SU-DHL-6 (cell line): ENCODE measurements around the gene NT5C2.
"Not testable (repeated sequence)": the region's sequence is repeated elsewhere in the genome, so short reads cannot be mapped to it uniquely, and the experiment has no call there.

Source experiments
- H2AFZ ChIP-seq: fragments of 200-600 bp; sonication (generic); 2 replicates; pipeline ENCODE4 v1.6.1; 2014; ENCODE audit warnings: low read depth, mild to moderate bottlenecking, moderate library complexity, mixed read lengths, antibody characterized with exemption, low read length; ENCODE audit not compliant: severe bottlenecking
- H3F3A ChIP-seq: fragments of 200-600 bp; shearing (Covaris generic); 2 replicates; pipeline ENCODE4 v1.6.0; 2016; ENCODE audit warnings: antibody characterized with exemption, mild to moderate bottlenecking; ENCODE audit not compliant: insufficient read depth
- H3K27ac ChIP-seq: fragments of 200-600 bp; sonication (generic); 2 replicates; pipeline ENCODE4 v1.5.1; 2016; ENCODE audit warnings: low read depth, mild to moderate bottlenecking, low read length, moderate library complexity, mixed read lengths
- H3K27me3 ChIP-seq: fragments of 200-600 bp; sonication (generic), shearing (Covaris generic); 2 replicates; pipeline ENCODE4 v1.6.0; 2014; ENCODE audit warnings: mild to moderate bottlenecking, low read length
- H3K36me3 ChIP-seq: fragments of 200-600 bp; sonication (generic); 2 replicates; pipeline ENCODE4 v1.6.1; 2014; ENCODE audit warnings: mild to moderate bottlenecking, low read length, mixed read lengths
- H3K4me2 ChIP-seq: fragments of 300-600, 200-600 bp; shearing (Covaris generic), sonication (generic); 2 replicates; pipeline ENCODE4 v1.6.0; 2014; ENCODE audit warnings: low read length, low read depth, mild to moderate bottlenecking; ENCODE audit not compliant: poor library complexity, severe bottlenecking
- H3K4me3 ChIP-seq: fragments of 200-600 bp; sonication (generic); 2 replicates; pipeline ENCODE4 v1.5.1; 2014; ENCODE audit warnings: antibody characterized with exemption, low read length, mild to moderate bottlenecking, mixed read lengths; ENCODE audit not compliant: insufficient read depth, poor library complexity, severe bottlenecking
- H3K79me2 ChIP-seq: fragments of 200-600 bp; sonication (generic); 2 replicates; pipeline ENCODE4 v1.6.1; 2014; ENCODE audit warnings: mild to moderate bottlenecking, low read length, moderate library complexity; ENCODE audit not compliant: insufficient read depth
- H3K9ac ChIP-seq: fragments of 200-600 bp; sonication (generic); 2 replicates; pipeline ENCODE4 v1.7.0; 2014; ENCODE audit warnings: mild to moderate bottlenecking, low read length
- H3K9me2 ChIP-seq: fragments of 200-600 bp; sonication (generic); replicated peaks from 2 replicates; pipeline ENCODE4 v1.6.1; 2014; ENCODE audit warnings: low read length; ENCODE audit not compliant: insufficient read depth
- H3K9me3 ChIP-seq: fragments of 200-600 bp; sonication (generic); 2 replicates; pipeline ENCODE4 v1.6.1; 2014; ENCODE audit warnings: low read length, mixed read lengths; ENCODE audit not compliant: insufficient read depth
- H4K20me1 ChIP-seq: fragments of 200-600 bp; sonication (generic); 2 replicates; pipeline ENCODE4 v1.6.1; 2014; ENCODE audit warnings: low read depth, mild to moderate bottlenecking, antibody characterized with exemption, low read length, moderate library complexity, mixed read lengths
- CTCF ChIP-seq: fragments of 200-600 bp; sonication (generic); IDR thresholded peaks from one replicate; pipeline ENCODE4 v1.5.1; 2017; ENCODE audit warnings: antibody characterized with exemption, mild to moderate bottlenecking, low read length, moderate library complexity; ENCODE audit not compliant: insufficient read depth, poor library complexity, severe bottlenecking
- EZH2phosphoT487 ChIP-seq: fragments of 200-600 bp; sonication (generic), shearing (Covaris generic); conservative IDR thresholded peaks from 2 replicates; pipeline ENCODE4 v1.6.1; 2018; ENCODE audit warnings: mild to moderate bottlenecking, antibody characterized with exemption, low read length, moderate library complexity, mixed read lengths

NT5C2 gene

GRCh38 chr10:103067484-103067883, 125.6 kb downstream of the NT5C2 start:
- Histone ChIP-seq H4K20me1 (no peaks in the 10 kb centered on the region), H3K9me3 (no peaks in the 10 kb centered on the region), H3K9ac (no peak overlapping the region), H3K4me2 (no peak overlapping the region), H3F3A (no peaks in the 10 kb centered on the region), H3K27me3 (no peaks in the 10 kb centered on the region), H3K9me2 (no peaks in the 10 kb centered on the region), H3K27ac (no peak overlapping the region), H3K4me3 (no peak overlapping the region), H3K79me2 (no peaks in the 10 kb centered on the region), H2AFZ (no peak overlapping the region), H3K36me3 (no peaks in the 10 kb centered on the region)
- TF ChIP-seq EZH2phosphoT487 (no peak), CTCF (no peak)

GRCh38 chr10:103067099-103067477, 126.0 kb downstream of the NT5C2 start:
- not testable (repeated sequence) for H3K4me2 ChIP-seq, H3K27ac ChIP-seq, H3F3A ChIP-seq, H3K9me2 ChIP-seq, H3K9me3 ChIP-seq, H3K4me3 ChIP-seq, H3K27me3 ChIP-seq, H4K20me1 ChIP-seq, H2AFZ ChIP-seq, H3K79me2 ChIP-seq, H3K9ac ChIP-seq, H3K36me3 ChIP-seq

- H3K9ac ChIP-seq, result no peak overlapping the region
- no peak overlapping the region for H3K27ac ChIP-seq
- H3K9me2 ChIP-seq, result no peaks in the 10 kb centered on the region
- H3K36me3 ChIP-seq, result no peaks in the 10 kb centered on the region
- no peak overlapping the region for H3K4me3 ChIP-seq
- no peaks in the 10 kb centered on the region for H3K9me3 ChIP-seq
- TF ChIP-seq EZH2phosphoT487 (no peak), CTCF (no peak)
- no peak overlapping the region for H2AFZ ChIP-seq
- no peaks in the 10 kb centered on the region for H3K27me3 ChIP-seq
- H4K20me1 ChIP-seq, result no peaks in the 10 kb centered on the region; the same call in 1 of the 2 replicates
- H3K79me2 ChIP-seq, result no peaks in the 10 kb centered on the region
- H3F3A ChIP-seq, result no peaks in the 10 kb centered on the region
- H3K4me2 ChIP-seq, result no peak overlapping the region
Observed at GRCh38 chr10:103066141-103067098, 126.7 kb downstream of the NT5C2 start.

- no peak overlapping the region for H3K9ac ChIP-seq
- H3K27ac ChIP-seq, result no peak overlapping the region
- no peaks in the 10 kb centered on the region for H3K36me3 ChIP-seq
- H3K4me3 ChIP-seq, result no peak overlapping the region
- H4K20me1 ChIP-seq, result no peaks in the 10 kb centered on the region; the same call in 1 of the 2 replicates
- no peaks in the 10 kb centered on the region for H3K9me3 ChIP-seq
- no peak for TF ChIP-seq EZH2phosphoT487
- TF ChIP-seq CTCF, result no peak
- H3F3A ChIP-seq, result no peaks in the 10 kb centered on the region
- no peaks in the 10 kb centered on the region for H3K27me3 ChIP-seq
- H2AFZ ChIP-seq, result no peak overlapping the region
- no peak overlapping the region for H3K4me2 ChIP-seq
- no peaks in the 10 kb centered on the region for H3K9me2 ChIP-seq
- no peaks in the 10 kb centered on the region for H3K79me2 ChIP-seq
Observed at GRCh38 chr10:103064956-103065355, 128.1 kb downstream of the NT5C2 start.
